ENCODE data around the gene LDAF1.
"Not testable (repeated sequence)": the region's sequence is repeated elsewhere in the genome, so short reads cannot be mapped to it uniquely, and the experiment has no call there.

LDAF1 gene

DNA sequence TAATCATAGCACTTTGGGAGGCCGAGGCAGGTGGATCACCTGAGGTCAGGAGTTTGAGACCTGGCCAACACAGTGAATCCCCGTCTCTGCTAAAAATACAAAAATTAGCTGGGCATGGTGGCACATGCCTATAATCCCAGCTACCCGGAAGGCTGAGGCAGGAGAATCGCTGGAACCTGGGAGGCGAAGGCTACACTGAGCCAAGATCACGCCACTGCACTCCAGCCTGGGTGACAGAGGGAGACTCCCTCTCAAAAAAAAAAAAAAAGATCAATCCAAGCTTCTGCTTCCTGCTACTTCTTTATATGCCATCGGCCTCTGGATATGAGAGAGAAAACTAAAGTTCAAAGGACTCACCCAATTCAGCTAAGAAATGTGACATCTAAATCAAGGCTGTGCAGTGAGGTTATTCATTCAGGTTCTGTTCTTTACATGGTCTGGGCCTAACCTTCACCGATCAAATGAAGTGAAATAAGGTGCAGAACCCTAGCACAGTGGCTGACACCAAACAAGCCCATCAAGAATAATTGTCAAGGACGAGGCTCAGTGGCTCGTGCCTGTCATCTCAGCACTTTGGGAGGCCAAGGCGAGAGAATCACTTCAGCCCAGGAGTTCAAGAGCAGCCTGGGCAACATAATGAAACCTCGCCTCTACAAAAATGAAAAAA lies 27.3 kb downstream of the LDAF1 start:
- no peak for DNase-seq (ENCODE audit: low read depth in 2 of 2)
- TF ChIP-seq, protein P1, sequence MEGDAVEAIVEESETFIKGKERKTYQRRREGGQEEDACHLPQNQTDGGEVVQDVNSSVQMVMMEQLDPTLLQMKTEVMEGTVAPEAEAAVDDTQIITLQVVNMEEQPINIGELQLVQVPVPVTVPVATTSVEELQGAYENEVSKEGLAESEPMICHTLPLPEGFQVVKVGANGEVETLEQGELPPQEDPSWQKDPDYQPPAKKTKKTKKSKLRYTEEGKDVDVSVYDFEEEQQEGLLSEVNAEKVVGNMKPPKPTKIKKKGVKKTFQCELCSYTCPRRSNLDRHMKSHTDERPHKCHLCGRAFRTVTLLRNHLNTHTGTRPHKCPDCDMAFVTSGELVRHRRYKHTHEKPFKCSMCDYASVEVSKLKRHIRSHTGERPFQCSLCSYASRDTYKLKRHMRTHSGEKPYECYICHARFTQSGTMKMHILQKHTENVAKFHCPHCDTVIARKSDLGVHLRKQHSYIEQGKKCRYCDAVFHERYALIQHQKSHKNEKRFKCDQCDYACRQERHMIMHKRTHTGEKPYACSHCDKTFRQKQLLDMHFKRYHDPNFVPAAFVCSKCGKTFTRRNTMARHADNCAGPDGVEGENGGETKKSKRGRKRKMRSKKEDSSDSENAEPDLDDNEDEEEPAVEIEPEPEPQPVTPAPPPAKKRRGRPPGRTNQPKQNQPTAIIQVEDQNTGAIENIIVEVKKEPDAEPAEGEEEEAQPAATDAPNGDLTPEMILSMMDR (IDR thresholded peaks at IDR 0.05; ENCODE audit: low read depth, low read length), result no peak
- H3K4me3 ChIP-seq (replicated peaks in 1 of 2; ENCODE audit: low read depth in 2 of 2, low read length in 2 of 2), result no peak overlapping the region

DNA sequence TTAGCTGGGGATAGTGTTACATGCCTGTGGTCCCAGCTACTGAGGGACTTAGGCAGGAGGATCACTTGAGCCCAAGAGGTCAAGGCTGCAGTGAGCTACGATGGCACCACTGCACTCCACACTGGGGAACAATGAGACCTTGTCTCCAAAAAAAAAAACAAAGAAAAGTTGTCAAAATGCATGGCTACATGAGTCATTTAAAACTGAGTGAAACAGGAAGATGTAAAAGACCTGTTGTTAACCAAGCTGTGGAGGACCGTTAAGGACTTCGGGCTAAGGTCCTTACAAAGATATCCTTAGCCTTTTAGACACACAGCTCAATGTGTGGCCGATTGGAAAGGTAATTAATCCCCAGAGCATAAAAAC lies 27.8 kb downstream of the LDAF1 start:
- TF ChIP-seq, protein P1 (IDR thresholded peaks at IDR 0.05; ENCODE audit: low read depth, low read length), result no peak
- DNase-seq (ENCODE audit: low read depth in 2 of 2), result peak in 1 of 2 donors; percentile 25
- H3K4me3 ChIP-seq (replicated peaks in 1 of 2; ENCODE audit: low read depth in 2 of 2, low read length in 2 of 2), result no peak overlapping the region

DNA sequence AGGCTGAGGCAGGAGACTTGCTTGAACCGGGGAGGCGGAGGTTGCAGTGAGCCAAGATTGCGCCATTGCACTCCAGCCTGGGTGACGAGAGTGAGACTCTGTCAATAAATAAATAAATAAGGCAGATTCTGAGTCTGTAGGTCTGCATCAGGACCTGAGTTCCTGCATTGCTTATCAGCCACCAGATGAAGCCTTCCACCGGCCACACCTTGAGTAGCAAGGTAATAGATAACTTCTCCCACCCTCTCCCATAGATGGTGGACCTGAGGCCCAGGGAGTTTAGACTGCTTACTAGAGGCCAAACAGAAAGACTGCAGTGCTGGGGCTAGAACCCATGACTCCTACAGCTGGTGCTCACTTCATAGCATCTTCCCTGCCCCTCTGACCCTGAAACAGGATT lies 30.8 kb downstream of the LDAF1 start:
- DNase-seq (ENCODE audit: low read depth in 2 of 2), result no peak
- no peak overlapping the region for H3K4me3 ChIP-seq (replicated peaks in 1 of 2; ENCODE audit: low read depth in 2 of 2, low read length in 2 of 2)
- TF ChIP-seq, protein P1 (IDR thresholded peaks at IDR 0.05; ENCODE audit: low read depth, low read length), result no peak

DNA sequence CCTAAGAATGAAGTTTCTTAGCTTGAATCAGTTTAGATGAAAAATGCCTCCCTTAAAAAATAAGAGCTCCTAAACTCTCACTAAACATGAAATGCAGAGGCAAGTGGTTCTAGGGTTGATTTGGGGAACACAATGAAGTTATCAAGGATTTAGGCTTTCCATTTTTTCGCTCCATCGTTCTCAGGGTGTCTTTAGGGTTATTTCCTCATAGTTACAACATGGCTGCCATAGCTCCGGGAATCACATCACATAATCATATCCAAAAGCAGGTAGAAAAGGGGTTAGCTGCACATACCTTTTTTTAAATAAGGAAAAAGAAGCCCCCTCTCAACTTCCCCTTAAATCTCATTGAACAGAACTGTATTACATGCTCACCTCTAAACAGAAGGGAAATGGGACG lies 31.5 kb downstream of the LDAF1 start:
- H3K4me3 ChIP-seq (replicated peaks in 1 of 2; ENCODE audit: low read depth in 2 of 2, low read length in 2 of 2), result no peak overlapping the region
- TF ChIP-seq, protein P1 (IDR thresholded peaks at IDR 0.05; ENCODE audit: low read depth, low read length), result no peak
- no peak for DNase-seq (ENCODE audit: low read depth in 2 of 2)

DNA sequence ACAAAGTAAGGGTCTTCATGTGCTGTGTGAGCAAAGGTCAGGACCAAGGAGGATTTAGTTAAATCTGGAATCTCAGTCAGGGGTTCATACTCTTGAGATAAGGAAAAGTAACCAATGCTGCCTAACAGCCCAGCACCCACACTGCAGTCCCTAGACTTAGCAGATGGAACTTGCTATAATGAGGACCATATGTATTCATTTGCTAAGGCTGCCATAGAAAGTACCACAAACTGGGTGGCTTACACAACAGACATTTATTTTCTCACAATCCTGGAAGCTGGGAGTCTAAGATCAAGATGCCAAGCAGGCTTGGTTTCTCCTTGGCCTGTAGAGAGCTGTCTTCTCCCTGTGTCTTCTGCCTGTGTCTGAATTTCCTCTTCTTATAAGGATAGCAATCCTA lies 32.1 kb downstream of the LDAF1 start:
- TF ChIP-seq, protein P1 (IDR thresholded peaks at IDR 0.05; ENCODE audit: low read depth, low read length), result no peak
- DNase-seq (ENCODE audit: low read depth in 2 of 2), result no peak
- no peak overlapping the region for H3K4me3 ChIP-seq (replicated peaks in 1 of 2; ENCODE audit: low read depth in 2 of 2, low read length in 2 of 2)

DNA sequence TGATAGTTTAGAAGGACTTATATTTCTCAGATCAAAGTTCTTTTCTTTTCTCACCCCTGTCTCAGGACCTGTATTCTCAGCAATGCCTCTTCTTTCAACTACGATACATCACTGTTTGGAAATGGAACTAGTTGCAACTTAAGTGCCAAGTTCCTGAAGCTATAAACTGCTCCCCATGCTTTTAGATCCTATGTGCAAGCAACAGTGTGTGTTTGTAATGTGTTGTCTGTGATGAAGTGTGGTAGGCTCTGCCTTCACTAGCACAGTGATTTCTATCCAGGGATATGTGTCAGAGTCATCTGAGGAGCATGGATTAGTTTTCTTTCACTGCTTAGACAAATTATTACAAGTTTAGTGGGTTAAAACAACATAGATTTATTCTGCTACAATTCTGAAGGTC lies 34.5 kb downstream of the LDAF1 start:
- no peak for DNase-seq (ENCODE audit: low read depth in 2 of 2)
- TF ChIP-seq, protein P1 (IDR thresholded peaks at IDR 0.05; ENCODE audit: low read depth, low read length), result no peak
- H3K4me3 ChIP-seq (replicated peaks in 1 of 2; ENCODE audit: low read depth in 2 of 2, low read length in 2 of 2), result no peak overlapping the region

DNA sequence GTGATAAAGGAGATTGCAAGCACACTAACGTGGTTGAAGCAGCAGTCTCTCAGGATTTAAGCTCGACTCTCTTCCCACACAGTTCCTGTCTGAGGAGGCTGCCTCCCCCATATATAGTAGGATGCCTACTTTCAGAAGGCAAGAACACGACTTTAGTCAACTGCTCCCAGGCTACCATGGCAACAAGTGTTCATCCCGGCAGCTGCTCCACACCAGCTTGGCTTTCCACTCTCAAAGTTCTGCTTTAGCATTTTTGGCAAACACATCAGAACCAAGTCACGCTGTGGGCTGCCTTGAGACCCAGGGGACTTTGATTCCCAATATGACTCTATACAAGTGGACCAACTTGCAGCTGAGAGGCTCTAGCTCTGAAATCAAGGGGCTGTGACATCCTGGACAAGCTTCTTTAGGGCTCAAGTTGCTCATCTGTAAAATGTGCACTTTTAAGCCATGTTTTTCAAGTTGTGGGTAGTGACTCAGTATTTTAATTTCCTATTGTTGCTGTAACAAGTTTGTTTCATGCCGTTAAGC lies 36.4 kb downstream of the LDAF1 start:
- H3K4me3 ChIP-seq (replicated peaks in 1 of 2; ENCODE audit: low read depth in 2 of 2, low read length in 2 of 2), result no peak overlapping the region
- TF ChIP-seq, protein P1 (IDR thresholded peaks at IDR 0.05; ENCODE audit: low read depth, low read length), result no peak
- DNase-seq (ENCODE audit: low read depth in 2 of 2), result peak; percentile 7 to 47

DNA sequence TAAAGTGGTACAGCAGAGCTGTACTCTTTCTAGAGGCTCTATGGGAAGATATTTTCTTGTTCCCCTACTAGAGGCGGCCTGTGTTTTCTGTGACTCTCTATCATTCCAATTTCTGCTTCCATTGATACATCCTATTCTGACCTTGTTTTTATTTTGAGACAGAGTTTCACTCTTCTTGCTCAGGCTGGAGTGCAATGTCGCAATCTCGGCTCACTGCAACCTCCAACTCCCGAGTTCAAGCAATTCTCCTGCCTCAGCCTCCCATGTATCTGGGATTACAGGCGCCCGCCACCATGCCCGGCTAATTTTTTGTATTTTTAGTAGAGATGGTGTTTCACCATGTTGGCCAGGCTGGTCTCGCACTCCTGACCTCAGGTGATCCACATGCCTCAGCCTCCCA lies 36.9 kb downstream of the LDAF1 start:
- not testable (repeated sequence) for DNase-seq (ENCODE audit: low read depth in 2 of 2); H3K4me3 ChIP-seq (replicated peaks in 1 of 2; ENCODE audit: low read depth in 2 of 2, low read length in 2 of 2)
